LHCN-M2 (cell line): ENCODE data around the gene MAP1LC3B. TPM values are rescaled to one million over a fixed set of nuclear protein-coding genes. Genes with fewer than 3 reads are reported as not detected.
"Not testable (repeated sequence)": the region's sequence is repeated elsewhere in the genome, so short reads cannot be mapped to it uniquely, and the experiment has no call there.

Experiments used
- DNase-seq: peaks from one replicate; pipeline ENCODE4 v3.0.0-alpha.2; 2012; ENCODE audit warnings: low read depth
- total RNA-seq: library from RNA; depleted of rRNA; stranded (reverse); fragments of >200 nt; gene quantifications from 2 replicates; pipeline ENCODE4 v1.2.3, GENCODE V29; 2014

MAP1LC3B gene
- total RNA-seq, 1 experiment from 2014 or later: 35.6 TPM

DNA sequence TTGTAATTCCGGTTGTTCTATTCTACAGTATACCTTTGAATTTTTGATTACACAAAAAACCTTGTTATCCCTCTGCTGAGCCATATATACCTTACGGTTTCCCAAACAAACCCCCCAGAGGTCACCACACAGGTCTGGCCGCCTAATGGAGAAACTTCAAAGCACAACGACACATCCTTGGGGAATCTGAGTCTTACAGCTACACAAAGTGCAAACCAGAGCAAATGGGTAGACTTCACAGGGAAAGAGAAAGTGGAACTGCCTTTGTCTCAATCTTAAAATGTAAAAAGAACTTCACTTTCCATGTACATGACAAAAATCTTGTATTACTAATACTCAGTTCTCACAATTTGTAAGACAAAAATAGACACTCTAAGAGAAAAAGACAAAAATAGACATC is 11.3 kb upstream of the MAP1LC3B start:
- DNase-seq: no peak

DNA sequence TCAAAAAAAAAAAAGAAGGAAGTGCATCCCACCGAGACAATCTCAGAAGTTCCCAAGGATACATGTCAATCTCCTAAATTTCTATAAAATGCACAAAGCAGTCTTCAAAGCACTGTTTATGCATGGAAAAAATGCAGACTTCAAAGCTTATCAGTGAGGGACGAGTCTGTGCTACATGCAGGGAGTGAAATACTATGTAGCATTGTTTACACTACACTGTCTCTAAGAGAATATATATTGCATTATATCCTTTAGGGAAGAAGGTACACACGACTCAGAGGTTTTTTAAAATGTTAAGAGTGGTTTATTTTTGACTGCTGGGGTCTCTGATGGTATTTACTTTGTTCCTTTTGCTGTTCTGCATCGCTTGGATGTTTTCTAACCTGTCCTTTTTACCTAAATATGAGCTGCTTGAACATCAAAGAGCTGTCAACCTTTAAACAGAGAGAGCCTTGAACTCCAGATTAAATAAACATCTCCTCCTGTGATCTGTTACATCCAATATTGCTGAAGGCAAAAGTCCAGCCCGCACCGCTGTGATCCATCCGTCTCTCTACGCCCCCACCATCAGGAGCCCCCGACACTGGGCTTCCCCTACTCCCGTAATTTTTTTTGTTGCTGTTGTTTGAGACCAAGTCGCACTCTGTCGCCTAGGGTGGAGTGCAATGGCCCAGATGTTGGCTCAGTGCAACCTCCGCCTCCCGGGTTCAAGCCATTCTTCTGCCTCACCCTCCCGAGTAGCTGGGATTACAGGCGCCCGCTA is 9.9 kb upstream of the MAP1LC3B start:
- no peak for DNase-seq

- DNase-seq: peak; percentile 94
Observed at GRCh38 chr16:87383505-87384161, 8.5 kb upstream of the MAP1LC3B start, which contains the start of gene FBXO31. TSS of gene FBXO31 (minus strand) at chr16:87383776. CDS start at chr16:87383744, 32 bp downstream.

DNA sequence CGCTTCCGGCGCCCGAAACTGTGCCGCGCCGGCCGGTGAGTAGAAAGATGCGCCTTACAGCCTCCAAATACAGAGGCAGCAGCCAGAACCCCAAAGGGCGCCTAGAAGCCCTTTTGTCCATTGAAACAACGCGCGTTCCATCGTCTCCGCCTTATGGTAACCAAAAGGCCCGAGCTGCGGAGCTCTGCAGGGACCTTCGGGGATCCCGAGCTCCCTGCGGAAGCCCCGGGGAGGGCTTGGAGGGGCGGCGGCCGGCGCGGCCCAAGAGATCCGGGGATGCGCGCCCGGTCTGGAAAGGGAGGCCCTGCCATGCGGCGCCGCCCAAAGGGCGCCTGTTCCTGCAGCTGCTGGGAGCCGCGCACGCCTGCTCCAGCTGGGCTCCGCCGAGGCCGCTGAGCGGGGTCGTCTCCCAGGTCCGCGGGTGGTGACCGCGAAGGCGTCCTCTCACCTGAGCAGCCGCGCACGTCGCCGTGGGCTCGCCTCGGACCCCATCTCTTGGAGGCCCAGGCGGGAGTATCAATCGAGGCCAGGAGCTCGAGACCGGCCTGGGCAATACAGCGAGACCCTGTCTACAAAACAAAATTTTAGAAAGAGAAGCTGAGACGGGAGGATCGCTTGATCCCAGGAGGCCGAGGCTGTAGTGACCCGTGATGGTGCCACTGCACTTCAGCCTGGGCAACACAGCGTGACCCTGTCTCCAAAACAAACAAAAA is 7.8 kb upstream of the MAP1LC3B start:
- peak; percentile 70 for DNase-seq

- DNase-seq: not testable (repeated sequence)
Observed at GRCh38 chr16:87384875-87385167, 7.3 kb upstream of the MAP1LC3B start.

GRCh38 chr16:87387942-87388817 is 4.0 kb upstream of the MAP1LC3B start:
- DNase-seq: peak; percentile 99

DNA sequence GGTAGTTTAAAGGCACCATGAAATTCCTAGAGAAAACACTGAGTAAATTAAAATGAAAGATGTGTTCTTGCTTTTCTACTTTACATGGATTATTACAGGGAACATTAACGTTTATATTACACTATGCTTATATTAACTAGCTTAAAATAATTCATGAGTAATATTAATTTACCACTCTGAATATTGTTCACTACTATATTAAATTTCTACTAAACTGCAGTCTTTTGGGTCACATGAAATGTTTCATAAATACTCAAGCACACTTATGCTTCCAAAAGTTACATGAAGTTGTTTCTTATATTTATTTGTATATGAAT is 3.4 kb upstream of the MAP1LC3B start:
- DNase-seq: no peak

GRCh38 chr16:87389245-87389644 is 2.9 kb upstream of the MAP1LC3B start:
- DNase-seq: no peak

DNA sequence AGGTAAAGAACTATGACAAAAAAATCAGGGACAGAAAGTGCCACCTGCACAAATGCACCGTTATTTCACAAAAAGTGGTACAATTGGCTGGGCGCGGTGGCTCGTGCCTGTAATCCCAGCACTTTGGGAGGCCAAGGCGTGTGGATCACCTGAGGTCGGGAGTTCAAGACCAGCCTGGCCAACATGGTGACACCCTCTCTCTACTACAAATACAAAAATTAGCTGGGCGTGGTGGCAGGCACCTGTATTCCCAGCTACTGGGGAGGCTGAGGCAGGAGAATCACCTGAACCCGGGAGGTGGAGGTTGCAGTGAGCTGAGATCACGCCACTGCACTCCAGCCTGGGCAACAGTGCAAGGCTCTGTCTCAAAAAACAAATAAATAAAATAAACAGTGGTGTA is 2.2 kb upstream of the MAP1LC3B start:
- not testable (repeated sequence) for DNase-seq

DNA sequence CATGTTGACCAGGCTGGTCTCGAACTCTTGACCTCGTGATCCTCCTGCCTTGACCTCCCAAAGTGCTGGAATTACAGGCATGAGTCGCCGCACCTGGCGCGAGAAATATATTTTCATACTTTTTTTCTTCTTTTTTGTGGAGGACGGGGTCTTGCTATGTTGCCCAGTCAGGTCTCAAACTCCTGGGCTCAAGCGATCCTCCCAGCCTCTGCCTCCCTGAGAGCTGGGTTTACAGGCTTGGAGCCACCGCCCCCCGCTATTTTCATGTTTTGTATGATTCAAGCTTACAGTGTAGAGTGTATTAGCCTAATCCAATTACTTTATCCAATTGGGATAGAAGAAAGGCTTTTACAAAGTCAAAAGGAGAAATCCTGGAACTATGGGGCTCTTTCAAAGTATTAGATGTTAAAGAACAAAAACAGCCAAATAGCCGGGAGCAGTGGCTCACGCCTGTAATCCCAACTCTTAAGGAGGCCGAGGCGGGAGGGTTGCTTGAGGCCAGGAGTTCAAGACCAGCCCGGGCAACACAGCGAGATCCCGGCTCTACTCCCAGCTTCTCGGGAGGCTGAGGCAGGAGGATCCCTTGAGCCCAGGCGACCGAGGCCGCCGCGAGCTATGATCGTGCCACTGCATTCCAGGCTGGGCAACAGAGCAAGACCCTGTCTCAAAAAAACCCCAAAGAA is 1.4 kb upstream of the MAP1LC3B start:
- DNase-seq: no peak

DNA sequence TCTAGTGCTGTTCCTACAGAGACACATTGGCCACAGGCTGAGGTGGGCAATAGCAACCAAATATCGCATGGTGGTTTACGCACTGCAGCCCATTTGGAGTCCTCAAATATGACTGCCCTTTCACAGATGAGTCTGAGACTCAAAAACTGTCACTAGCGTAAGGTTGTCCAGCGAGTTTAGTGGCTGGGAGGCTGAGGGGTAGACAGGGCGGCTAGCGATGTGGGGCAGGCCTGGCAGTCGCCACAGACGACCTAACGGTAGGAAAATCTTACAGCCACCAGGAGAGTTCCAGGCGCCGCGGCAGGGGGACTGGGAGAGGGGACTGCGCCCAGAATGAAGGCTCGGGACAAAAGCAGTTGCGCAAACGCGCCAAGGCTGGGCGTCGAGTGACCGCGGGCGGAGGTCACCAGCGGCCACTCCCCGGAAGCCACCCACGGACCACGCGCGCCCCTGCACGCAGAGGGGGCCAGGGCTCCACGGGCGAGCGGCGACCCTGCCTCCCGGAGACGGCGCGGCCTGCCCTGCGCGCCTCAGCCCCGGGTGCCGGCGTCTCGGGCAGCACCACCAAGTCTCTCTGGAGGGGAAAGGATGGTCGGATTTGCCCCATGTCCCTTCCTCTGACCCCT is 699 bp upstream of the MAP1LC3B start:
- no peak for DNase-seq

DNA sequence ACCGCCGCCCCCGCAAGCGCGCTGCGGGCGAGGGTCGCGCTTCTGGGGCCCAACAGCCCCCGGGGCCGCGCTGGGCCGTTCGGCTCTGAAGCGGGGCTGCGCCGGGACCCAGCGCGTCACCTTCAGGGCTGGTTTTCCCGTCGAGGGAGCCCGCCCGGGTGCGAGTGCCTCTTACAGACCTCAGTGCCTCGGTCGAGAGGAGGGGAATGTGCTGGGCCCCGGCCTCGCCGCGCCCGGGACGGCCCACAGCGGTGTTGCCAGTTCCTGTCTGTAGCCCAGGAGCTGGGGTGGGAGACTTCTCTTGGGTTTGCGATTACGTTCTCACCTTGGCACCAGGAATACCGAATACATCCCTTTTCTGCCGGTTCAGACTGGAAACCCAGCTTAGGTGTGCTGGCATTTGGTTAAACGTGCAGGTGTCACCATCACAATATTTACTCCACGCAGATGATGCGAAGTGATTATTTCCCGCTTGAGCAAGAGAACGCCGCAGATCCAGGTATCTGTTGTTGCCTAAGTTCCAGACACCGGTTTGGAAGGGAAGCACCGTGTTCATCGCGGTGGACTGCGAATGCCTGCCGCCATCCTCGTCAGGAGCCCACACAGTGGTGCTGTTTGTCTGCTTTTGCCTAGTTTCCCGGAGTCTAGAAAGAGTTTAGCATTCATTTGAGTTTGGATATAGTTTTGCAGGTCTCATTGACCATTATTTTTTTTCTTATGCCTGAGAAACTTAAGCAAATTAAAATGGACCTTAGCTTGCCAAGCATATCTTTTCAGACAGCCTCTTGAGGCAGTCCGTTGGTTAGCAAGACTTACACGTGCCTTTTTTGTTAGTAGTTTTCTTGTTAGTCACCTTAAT is 914 bp downstream of the MAP1LC3B start:
- DNase-seq: no peak

GRCh38 chr16:87393680-87394055 is 1.5 kb downstream of the MAP1LC3B start:
- DNase-seq: no peak

- no peak for DNase-seq
Observed at GRCh38 chr16:87395181-87395842, 3.2 kb downstream of the MAP1LC3B start.

GRCh38 chr16:87404764-87405625 is 12.9 kb downstream of the MAP1LC3B start:
- no peak for DNase-seq

DNA sequence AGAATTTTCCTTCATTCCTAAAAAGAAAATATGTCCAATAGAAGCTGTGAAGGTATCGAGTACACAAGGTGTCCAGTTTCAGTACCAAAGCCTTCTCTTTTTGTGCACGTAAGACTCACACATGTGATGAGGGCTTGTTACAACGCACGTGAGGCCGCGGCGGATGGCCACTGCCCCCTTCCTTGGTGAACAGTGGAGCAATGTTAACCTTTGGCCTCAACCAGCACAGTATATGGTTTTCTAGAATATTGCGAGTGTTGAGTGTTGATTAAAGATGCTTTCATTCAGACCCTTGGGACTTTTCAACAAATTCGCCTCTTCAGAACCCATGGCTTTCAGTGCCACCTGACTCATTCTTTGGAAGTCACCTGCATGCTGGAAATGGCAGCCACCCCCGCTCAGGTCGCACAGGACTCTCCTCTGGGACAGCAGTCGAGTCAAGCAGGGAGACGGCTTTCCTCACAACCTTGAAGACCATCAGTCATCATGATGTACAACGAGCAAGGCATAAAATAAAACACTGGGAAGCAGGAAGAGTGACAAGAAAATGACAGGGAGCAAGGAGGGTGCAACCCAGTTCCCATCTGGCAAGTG is 14.5 kb downstream of the MAP1LC3B start:
- DNase-seq: no peak

- DNase-seq: no peak
Observed at GRCh38 chr16:87407511-87408112, 15.5 kb downstream of the MAP1LC3B start.
